HCT116 (cell line): ENCODE measurements around the gene CTNNAL1. TPM values are rescaled to one million over a fixed set of nuclear protein-coding genes. Genes with fewer than 3 reads are reported as not detected.

Experiments used
- ATAC-seq: fragments of 200-7000 bp; cut with Tn5 transposase; 2 replicates; pipeline ENCODE4 v1.9.1; 2020; ENCODE audit warnings: mild to moderate bottlenecking, moderate library complexity
- BruUV-seq: library from RNA; stranded (reverse); fragments of 400-500 nt; replicated peaks from 2 replicates; lab custom pipeline; 2021; lab: Mats Ljungman, UMichigan
- CTCF ChIA-PET: fragments of 300-600 bp; sonication (Branson Sonifier 250); formaldehyde crosslinking; loops from one replicate; lab custom pipeline; 2021; ENCODE audit warnings: antibody characterized with exemption; lab: Charles Lee
- POLR2A ChIA-PET: fragments of 300-600, 350-600 bp; sonication (Branson Sonifier 250); formaldehyde crosslinking; loops from one replicate; lab custom pipeline; 2021; ENCODE audit warnings: antibody characterized with exemption; lab: Charles Lee
- RAD21 ChIA-PET, 2 experiments: fragments of 300-600 bp; sonication (Branson Sonifier 250); formaldehyde crosslinking; loops; one replicate each; lab custom pipeline; 2023; ENCODE audit warnings: low total read pairs in 2 of 2; ENCODE audit not compliant: uncharacterized antibody in 2 of 2, unreplicated experiment in 2 of 2, low non-redundant PET in 1 of 2; lab: Charles Lee
- DNase-seq: peaks from one replicate; pipeline ENCODE4 v3.0.0-alpha.2; 2010; ENCODE audit warnings: low read depth, low spot score
- H2AFZ ChIP-seq: fragments of 200-600 bp; shearing (Covaris generic), sonication (generic); 2 replicates; pipeline ENCODE4 v1.6.1; 2017; ENCODE audit warnings: low read depth, mixed run types, mixed read lengths, antibody characterized with exemption, low read length; ENCODE audit not compliant: poor library complexity, severe bottlenecking
- H3K27ac ChIP-seq: 2 replicates; pipeline ENCODE4 v1.5.1; 2012; ENCODE audit warnings: low read depth, low read length
- H3K27me3 ChIP-seq: fragments of 200-600 bp; sonication (generic); 2 replicates; pipeline ENCODE4 v1.6.1; 2016; ENCODE audit warnings: mixed run types, low read length, mixed read lengths; ENCODE audit not compliant: insufficient read depth
- H3K36me3 ChIP-seq, 2 experiments: fragments of 200-500 bp in 1 of 2; fragments of 200-600 bp in 1 of 2; sonication (Bioruptor generic) in 1 of 2; sonication (generic) in 1 of 2; 2 replicates each; pipeline versions ENCODE4 v1.5.1 to v1.6.1; 2014 to 2016; ENCODE audit warnings: low read length in 2 of 2, inconsistent platforms in 1 of 2, mixed read lengths in 1 of 2, mixed run types in 1 of 2; ENCODE audit not compliant: insufficient read depth in 2 of 2, control insufficient read depth in 1 of 2
- H3K4me1 ChIP-seq, 2 experiments: fragments of 200-600 bp in 1 of 2; sonication (generic) in 1 of 2; 2 replicates each; pipeline versions ENCODE4 v1.5.1 to v1.6.1; 2012 to 2017; ENCODE audit warnings: low read length in 2 of 2, inconsistent platforms in 1 of 2, mild to moderate bottlenecking in 1 of 2, mixed read lengths in 1 of 2, mixed run types in 1 of 2, moderate library complexity in 1 of 2; ENCODE audit not compliant: insufficient read depth in 2 of 2, control insufficient read depth in 1 of 2
- H3K4me2 ChIP-seq: fragments of 200-600 bp; sonication (generic); 2 replicates; pipeline ENCODE4 v1.6.1; 2017; ENCODE audit warnings: mixed run types, low read length, mixed read lengths
- H3K4me3 ChIP-seq, 2 experiments: fragments of 200-600 bp in 1 of 2; sonication (generic) in 1 of 2; replicated peaks in 1 of 2; 2 replicates each; pipeline ENCODE4 v1.5.1; 2011 to 2016; ENCODE audit warnings: low read length in 2 of 2, control low read depth in 1 of 2, low read depth in 1 of 2, mild to moderate bottlenecking in 1 of 2, mixed read lengths in 1 of 2, mixed run types in 1 of 2
- H3K79me2 ChIP-seq: fragments of 200-600 bp; sonication (generic); 2 replicates; pipeline ENCODE4 v1.6.1; 2017; ENCODE audit warnings: mild to moderate bottlenecking, mixed run types, low read length, moderate library complexity, mixed read lengths; ENCODE audit not compliant: insufficient read depth
- H3K9ac ChIP-seq: fragments of 200-600 bp; sonication (generic); 2 replicates; pipeline ENCODE4 v1.6.1; 2016; ENCODE audit warnings: low read length, mixed read lengths
- H3K9me2 ChIP-seq: fragments of 200-600 bp; sonication (generic), shearing (Covaris generic); 2 replicates; pipeline ENCODE4 v1.6.1; 2017; ENCODE audit warnings: mixed run types, mild to moderate bottlenecking, moderate library complexity; ENCODE audit not compliant: insufficient read depth
- H3K9me3 ChIP-seq, 2 experiments: fragments of 200-500 bp in 1 of 2; fragments of 200-600 bp in 1 of 2; sonication (Bioruptor generic) in 1 of 2; sonication (generic) in 1 of 2; 2 replicates each; pipeline ENCODE4 v1.6.1; 2014 to 2017; ENCODE audit warnings: low read length in 2 of 2, mixed read lengths in 2 of 2, inconsistent platforms in 1 of 2, low read depth in 1 of 2, mild to moderate bottlenecking in 1 of 2, mixed run types in 1 of 2, moderate library complexity in 1 of 2; ENCODE audit not compliant: control insufficient read depth in 1 of 2, insufficient read depth in 1 of 2
- H4K20me1 ChIP-seq: fragments of 200-600 bp; sonication (generic), shearing (Covaris generic); 2 replicates; pipeline ENCODE4 v1.6.1; 2017; ENCODE audit warnings: mixed run types, mild to moderate bottlenecking, moderate library complexity; ENCODE audit not compliant: insufficient read depth
- ATF3 ChIP-seq: IDR thresholded peaks from 2 replicates; pipeline ENCODE4 v1.6.1; 2012
- CEBPB ChIP-seq: IDR thresholded peaks from 2 replicates; pipeline ENCODE4 v1.6.1; 2012; ENCODE audit warnings: low read depth
- EGR1 ChIP-seq: IDR thresholded peaks from 2 replicates; pipeline ENCODE4 v1.6.1; 2012; ENCODE audit warnings: low read depth
- EZH2 ChIP-seq: fragments of 200-600 bp; sonication (generic); IDR thresholded peaks from 2 replicates; pipeline ENCODE4 v1.6.1; 2017; ENCODE audit warnings: antibody characterized with exemption, mixed run types
- JUND ChIP-seq: IDR thresholded peaks from 2 replicates; pipeline ENCODE4 v1.6.1; 2012
- TCF7L2 ChIP-seq: IDR thresholded peaks from 2 replicates; pipeline ENCODE4 v1.7.0; 2011; ENCODE audit warnings: borderline replicate concordance, inconsistent platforms; ENCODE audit not compliant: insufficient read depth, insufficient read length; ENCODE audit errors: extremely low read depth
- intact Hi-C: fragments of 100-400 bp; cut with micrococcal nuclease; formaldehyde crosslinking; loops from 2 replicates; pipeline ENCODE4 v1.10.0; 2022
- total RNA-seq: library from RNA; stranded (reverse); gene quantifications from one replicate; pipeline ENCODE4 v1.2.1, GENCODE V29; 2021; ENCODE audit not compliant: unreplicated experiment
- TF ChIP-seq, protein P1 (sequence below): IDR thresholded peaks from 2 replicates; pipeline ENCODE4 v1.6.1; 2012
- TF ChIP-seq, protein P2 (sequence below), 3 experiments: fragments of 200-600 bp in 1 of 3; sonication (generic) in 1 of 3; IDR thresholded peaks in 2 of 3; conservative IDR thresholded peaks in 1 of 3; 2 replicates each; pipeline ENCODE4 v1.5.1; 2012 to 2017; ENCODE audit warnings: low read depth in 2 of 3, low read length in 2 of 3, antibody characterized with exemption in 1 of 3, borderline replicate concordance in 1 of 3, control low read depth in 1 of 3, mild to moderate bottlenecking in 1 of 3, mixed read lengths in 1 of 3, mixed run types in 1 of 3, moderate library complexity in 1 of 3; ENCODE audit not compliant: insufficient read depth in 1 of 3

Gene CTNNAL1
- total RNA-seq, 1 experiment from 2014 or later = 87.2 TPM

DNA sequence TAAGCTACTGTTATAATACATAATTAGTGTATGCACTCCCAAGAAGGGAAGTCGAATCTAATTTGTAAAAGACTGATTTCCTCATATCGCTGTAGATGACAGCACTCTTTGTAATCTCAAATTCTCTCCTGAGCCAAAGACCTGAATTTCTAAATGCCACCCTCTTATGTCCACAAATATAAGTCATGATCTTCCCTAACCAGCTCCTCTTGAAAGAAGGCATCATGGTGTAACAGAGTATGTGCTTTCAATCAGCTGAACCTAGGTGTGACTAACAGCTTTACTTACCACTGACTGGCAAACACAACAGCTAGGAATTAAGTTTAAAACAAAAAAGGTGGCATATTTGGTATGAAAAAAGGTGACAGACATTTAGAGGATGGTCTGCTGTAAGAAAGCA, 34.0 kb upstream of the CTNNAL1 start:
- no peaks in the 10 kb centered on the region for H3K4me1 ChIP-seq
- H3K79me2 ChIP-seq = no peaks in the 10 kb centered on the region
- no peak for TF ChIP-seq JUND
- no peak for TF ChIP-seq EGR1
- TF ChIP-seq TCF7L2 = no peak
- TF ChIP-seq EZH2 = no peak
- TF ChIP-seq, protein P1, sequence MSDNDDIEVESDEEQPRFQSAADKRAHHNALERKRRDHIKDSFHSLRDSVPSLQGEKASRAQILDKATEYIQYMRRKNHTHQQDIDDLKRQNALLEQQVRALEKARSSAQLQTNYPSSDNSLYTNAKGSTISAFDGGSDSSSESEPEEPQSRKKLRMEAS = no peak
- TF ChIP-seq CEBPB = no peak
- DNase-seq = no peak
- no peak overlapping the region for H3K27ac ChIP-seq
- H3K9me3 ChIP-seq = no peaks in the 10 kb centered on the region
- no TSS peak for BruUV-seq
- RAD21 ChIA-PET = no interaction called here
- ATAC-seq = no peak
- no peaks in the 10 kb centered on the region for H4K20me1 ChIP-seq
- H3K9ac ChIP-seq = no peak overlapping the region
- peaks cover 32 to 33% of the 10 kb centered on the region in 2 experiments for H3K36me3 ChIP-seq
- intact Hi-C loops = no loop called here
- no peak overlapping the region for H2AFZ ChIP-seq
- H3K9me2 ChIP-seq = no peaks in the 10 kb centered on the region
- POLR2A ChIA-PET = no interaction called here
- CTCF ChIA-PET = no interaction called here
- no peak overlapping the region for H3K4me2 ChIP-seq
- H3K27me3 ChIP-seq = no peaks in the 10 kb centered on the region
- H3K4me3 ChIP-seq = no peak overlapping the region

GRCh38 chr9:109046346-109046745, 33.0 kb upstream of the CTNNAL1 start:
- peaks cover 31 to 36% of the 10 kb centered on the region in 2 experiments for H3K36me3 ChIP-seq
- no peaks in the 10 kb centered on the region for H3K4me1 ChIP-seq
- TF ChIP-seq ATF3 (no peak), JUND (no peak), EGR1 (no peak)
- TF ChIP-seq, protein P2, sequence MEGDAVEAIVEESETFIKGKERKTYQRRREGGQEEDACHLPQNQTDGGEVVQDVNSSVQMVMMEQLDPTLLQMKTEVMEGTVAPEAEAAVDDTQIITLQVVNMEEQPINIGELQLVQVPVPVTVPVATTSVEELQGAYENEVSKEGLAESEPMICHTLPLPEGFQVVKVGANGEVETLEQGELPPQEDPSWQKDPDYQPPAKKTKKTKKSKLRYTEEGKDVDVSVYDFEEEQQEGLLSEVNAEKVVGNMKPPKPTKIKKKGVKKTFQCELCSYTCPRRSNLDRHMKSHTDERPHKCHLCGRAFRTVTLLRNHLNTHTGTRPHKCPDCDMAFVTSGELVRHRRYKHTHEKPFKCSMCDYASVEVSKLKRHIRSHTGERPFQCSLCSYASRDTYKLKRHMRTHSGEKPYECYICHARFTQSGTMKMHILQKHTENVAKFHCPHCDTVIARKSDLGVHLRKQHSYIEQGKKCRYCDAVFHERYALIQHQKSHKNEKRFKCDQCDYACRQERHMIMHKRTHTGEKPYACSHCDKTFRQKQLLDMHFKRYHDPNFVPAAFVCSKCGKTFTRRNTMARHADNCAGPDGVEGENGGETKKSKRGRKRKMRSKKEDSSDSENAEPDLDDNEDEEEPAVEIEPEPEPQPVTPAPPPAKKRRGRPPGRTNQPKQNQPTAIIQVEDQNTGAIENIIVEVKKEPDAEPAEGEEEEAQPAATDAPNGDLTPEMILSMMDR (IDR thresholded peaks at IDR 0.05 in 2 of 3, conservative IDR thresholded peaks at IDR 0.05 in 1 of 3; ENCODE audit: borderline replicate concordance in 1 of 3, insufficient read depth in 1 of 3, low read depth in 2 of 3, low read length in 2 of 3) = no peak
- H3K27ac ChIP-seq = no peak overlapping the region
- BruUV-seq = no TSS peak
- intact Hi-C loops = no loop called here
- H2AFZ ChIP-seq = no peak overlapping the region
- no peaks in the 10 kb centered on the region for H3K79me2 ChIP-seq
- no peaks in the 10 kb centered on the region for H3K9me3 ChIP-seq
- H3K9ac ChIP-seq = no peak overlapping the region
- ChIA-PET CTCF (no interaction called here), RAD21 (no interaction called here), POLR2A (no interaction called here)
- DNase-seq = no peak
- H3K9me2 ChIP-seq = no peaks in the 10 kb centered on the region
- no peak overlapping the region for H3K4me3 ChIP-seq
- no peak for ATAC-seq
- no peaks in the 10 kb centered on the region for H4K20me1 ChIP-seq
- H3K27me3 ChIP-seq = no peaks in the 10 kb centered on the region
- H3K4me2 ChIP-seq = no peak overlapping the region
